ENCODE results near the gene SLC6A18.
"Not testable (repeated sequence)": the region's sequence is repeated elsewhere in the genome, so short reads cannot be mapped to it uniquely, and the experiment has no call there.

GRCh38 chr5:1275397-1276391 is 50.5 kb downstream of the SLC6A18 start:
- not testable (repeated sequence) for TF ChIP-seq EP300, CTCF (IDR thresholded peaks at IDR 0.05)

All from gastroesophageal sphincter (tissue), 3 donors.